Ovary (tissue), 3 donors: Measurements from ENCODE around the gene FTCD.

Experiments used
- EP300 ChIP-seq: sonication (generic); formaldehyde crosslinking; IDR thresholded peaks from one replicate; pipeline ENCODE4 v1.6.1; 2017; ENCODE audit warnings: antibody characterized with exemption
- TF ChIP-seq, protein P1 (sequence below), 3 donors: fragments of 450-650 bp in 2 of 3; fragments of 200-600 bp in 1 of 3; IDR thresholded peaks; one replicate each; pipeline versions ENCODE4 v1.5.1 to v1.8.0; 2016 to 2022; ENCODE audit warnings: antibody characterized with exemption in 3 of 3, mild to moderate bottlenecking in 1 of 3
- donor health status: DM: no; HTN: no; CAD: no.

DNA sequence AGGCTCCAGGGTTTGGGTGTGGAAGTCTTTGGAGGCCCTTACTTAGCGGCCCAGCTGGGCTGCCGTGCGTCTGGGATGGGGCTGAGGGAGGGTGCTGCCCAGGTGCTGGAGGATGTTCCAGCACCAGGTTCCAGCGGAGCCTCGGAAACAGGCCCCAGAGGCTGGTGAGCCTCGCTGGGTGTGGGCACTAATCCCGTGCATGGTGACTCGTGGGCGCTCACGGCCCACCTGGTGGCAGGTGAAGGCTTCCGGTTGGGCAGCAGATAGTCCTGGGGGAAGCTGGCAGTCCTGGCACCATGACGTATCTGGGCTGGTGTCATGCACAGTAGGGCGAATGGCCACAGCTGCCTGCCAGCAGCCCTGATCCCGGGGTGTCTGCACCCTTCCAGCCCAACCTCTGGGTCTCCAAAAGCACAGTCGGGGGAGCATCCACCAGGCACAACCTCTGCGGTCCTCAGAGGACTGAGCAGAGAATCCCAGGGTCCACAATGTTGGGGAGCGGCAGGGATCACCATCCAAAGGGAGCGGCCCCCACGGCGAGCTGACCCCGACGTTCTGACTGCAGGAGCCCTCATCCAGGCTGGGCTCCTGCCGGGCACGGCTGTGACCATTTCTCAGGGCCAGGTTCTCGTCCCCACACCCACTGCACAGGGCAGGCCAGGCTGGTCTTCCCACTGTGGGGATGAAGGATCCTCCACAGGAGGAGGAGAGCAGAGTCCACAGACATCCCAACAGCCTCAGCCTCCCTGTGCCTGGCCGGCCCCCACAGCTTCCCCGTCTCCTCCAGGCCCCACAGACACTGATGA is 25.3 kb downstream of the FTCD start:
- TF ChIP-seq, protein P1, sequence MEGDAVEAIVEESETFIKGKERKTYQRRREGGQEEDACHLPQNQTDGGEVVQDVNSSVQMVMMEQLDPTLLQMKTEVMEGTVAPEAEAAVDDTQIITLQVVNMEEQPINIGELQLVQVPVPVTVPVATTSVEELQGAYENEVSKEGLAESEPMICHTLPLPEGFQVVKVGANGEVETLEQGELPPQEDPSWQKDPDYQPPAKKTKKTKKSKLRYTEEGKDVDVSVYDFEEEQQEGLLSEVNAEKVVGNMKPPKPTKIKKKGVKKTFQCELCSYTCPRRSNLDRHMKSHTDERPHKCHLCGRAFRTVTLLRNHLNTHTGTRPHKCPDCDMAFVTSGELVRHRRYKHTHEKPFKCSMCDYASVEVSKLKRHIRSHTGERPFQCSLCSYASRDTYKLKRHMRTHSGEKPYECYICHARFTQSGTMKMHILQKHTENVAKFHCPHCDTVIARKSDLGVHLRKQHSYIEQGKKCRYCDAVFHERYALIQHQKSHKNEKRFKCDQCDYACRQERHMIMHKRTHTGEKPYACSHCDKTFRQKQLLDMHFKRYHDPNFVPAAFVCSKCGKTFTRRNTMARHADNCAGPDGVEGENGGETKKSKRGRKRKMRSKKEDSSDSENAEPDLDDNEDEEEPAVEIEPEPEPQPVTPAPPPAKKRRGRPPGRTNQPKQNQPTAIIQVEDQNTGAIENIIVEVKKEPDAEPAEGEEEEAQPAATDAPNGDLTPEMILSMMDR (IDR thresholded peaks at IDR 0.05) = no peak
- no peak for TF ChIP-seq EP300
